ENCODE measurements around the gene ANKRD11.

Gene ANKRD11

GRCh38 chr16:89322321-89323119 lies 167.8 kb downstream of the ANKRD11 start:
- no peak for DNase-seq

- no peak for DNase-seq
These were observed 169.4 kb downstream of the ANKRD11 start for GRCh38 chr16:89320782-89321501.

GRCh38 chr16:89319886-89320781 lies 170.2 kb downstream of the ANKRD11 start:
- DNase-seq = peak; percentile 71

- no peak for DNase-seq
These were observed 170.8 kb downstream of the ANKRD11 start for GRCh38 chr16:89319631-89319885.

GRCh38 chr16:89318871-89319630 lies 171.3 kb downstream of the ANKRD11 start:
- no peak for DNase-seq

- DNase-seq = no peak
These were observed 172.0 kb downstream of the ANKRD11 start for GRCh38 chr16:89318430-89318758.

- no peak for DNase-seq
These were observed 172.5 kb downstream of the ANKRD11 start for GRCh38 chr16:89317729-89318429.

- DNase-seq = no peak
These were observed 173.2 kb downstream of the ANKRD11 start for GRCh38 chr16:89317101-89317671.

GRCh38 chr16:89316701-89317100 lies 173.7 kb downstream of the ANKRD11 start:
- no peak for DNase-seq

- peak; percentile 92 for DNase-seq
These were observed 174.4 kb downstream of the ANKRD11 start for GRCh38 chr16:89315791-89316581.

- no peak for DNase-seq
These were observed 175.1 kb downstream of the ANKRD11 start for GRCh38 chr16:89315271-89315670.

GRCh38 chr16:89314854-89315253 lies 175.5 kb downstream of the ANKRD11 start:
- DNase-seq = no peak

GRCh38 chr16:89314357-89314756 lies 176.0 kb downstream of the ANKRD11 start:
- DNase-seq = peak; percentile 50

GRCh38 chr16:89313583-89313982 lies 176.8 kb downstream of the ANKRD11 start:
- no peak for DNase-seq

GRCh38 chr16:89312598-89313299 lies 177.6 kb downstream of the ANKRD11 start:
- DNase-seq = no peak

- no peak for DNase-seq
These were observed 178.2 kb downstream of the ANKRD11 start for GRCh38 chr16:89312194-89312593.

GRCh38 chr16:89311636-89312035 lies 178.7 kb downstream of the ANKRD11 start:
- no peak for DNase-seq

GRCh38 chr16:89309438-89310122 lies 180.8 kb downstream of the ANKRD11 start:
- no peak for DNase-seq
